NCI-H1092 treated with DMSO at 0.1 percent for 48 hours (cell line): ENCODE results near the gene CILP.

Experiments
- DNase-seq: peaks from one replicate; lab custom pipeline; 2025; lab: John Stamatoyannopoulos, UW

CILP gene

DNA sequence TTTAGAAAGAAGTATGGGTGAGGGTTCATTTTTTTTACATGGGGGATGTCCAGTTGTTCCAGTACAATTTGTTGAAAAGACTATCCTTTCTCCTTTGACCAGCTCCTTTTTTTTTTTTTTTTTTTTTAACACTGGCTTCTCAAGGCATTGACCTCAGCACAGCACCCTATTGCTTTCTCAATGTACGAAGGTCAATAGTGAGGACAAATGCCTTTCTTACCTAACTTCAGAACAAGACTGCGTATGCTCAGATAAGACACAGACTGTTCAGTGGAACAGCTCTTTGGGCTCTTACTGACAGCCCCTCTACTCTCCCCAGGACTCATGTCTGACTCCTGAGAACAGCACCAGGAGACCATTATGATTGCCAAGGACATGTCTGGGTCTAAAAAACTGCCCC is 10.4 kb upstream of the CILP start:
- DNase-seq, result no peak

DNA sequence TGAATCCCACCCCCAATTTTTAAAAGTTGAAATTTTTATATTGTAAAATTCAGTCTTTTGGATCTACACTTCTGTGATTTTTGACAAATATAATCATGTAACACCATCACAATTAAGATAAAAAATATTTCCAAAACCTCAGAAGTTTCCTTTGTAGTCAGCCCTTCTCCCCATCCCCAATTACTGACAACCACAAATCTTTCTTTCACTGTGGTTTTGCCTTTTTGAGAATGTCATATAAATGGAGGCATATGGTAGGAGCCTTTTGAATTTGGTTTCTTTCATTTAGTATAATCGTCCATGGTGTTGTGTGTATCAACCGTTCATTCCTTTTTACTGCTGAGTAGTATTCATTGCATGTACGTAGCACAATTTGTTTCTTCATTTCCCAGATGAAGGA is 7.9 kb upstream of the CILP start:
- no peak for DNase-seq

DNA sequence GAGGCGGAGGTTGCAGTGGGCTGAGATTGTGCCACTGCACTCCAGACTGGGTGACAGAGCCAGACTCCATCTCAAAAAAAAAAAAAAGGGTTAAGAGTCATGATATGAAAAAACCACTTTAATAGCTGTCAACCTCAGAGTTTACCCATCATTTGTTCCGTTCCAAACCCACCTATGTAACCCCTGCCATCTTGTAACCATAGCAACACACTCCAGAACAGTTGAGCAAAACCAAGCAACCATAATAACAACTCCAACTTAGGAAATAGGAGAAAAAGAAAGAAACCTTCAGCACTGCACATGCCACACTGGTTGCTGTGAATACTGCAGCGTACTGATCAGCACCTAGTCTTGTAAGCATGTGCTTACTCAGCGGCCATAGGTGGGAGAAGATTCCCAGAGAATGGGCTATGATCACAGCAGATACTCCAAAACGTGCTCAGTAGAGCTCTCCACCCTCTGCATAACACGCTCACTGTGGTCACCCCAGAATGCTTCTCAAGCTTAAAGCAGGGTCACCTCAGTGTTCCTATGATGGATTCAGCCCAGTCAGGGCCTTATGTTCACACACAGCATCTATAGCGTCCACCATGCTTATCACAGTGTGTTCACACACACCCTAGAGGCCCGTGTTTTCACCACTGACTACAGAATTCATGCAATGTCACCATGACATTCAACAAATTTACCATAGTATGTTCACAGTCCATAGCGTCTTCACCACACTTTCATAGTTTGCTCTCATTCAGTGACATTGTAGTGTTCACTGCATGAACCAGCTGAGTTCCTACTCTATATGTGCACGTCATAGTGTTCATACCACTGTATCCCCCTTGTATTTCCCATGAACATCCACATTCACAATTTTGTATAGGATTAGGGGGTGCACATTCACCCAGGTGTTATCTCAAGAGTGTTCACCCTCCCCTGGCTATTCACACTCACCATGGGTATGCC is 6.5 kb upstream of the CILP start:
- DNase-seq, result no peak

DNA sequence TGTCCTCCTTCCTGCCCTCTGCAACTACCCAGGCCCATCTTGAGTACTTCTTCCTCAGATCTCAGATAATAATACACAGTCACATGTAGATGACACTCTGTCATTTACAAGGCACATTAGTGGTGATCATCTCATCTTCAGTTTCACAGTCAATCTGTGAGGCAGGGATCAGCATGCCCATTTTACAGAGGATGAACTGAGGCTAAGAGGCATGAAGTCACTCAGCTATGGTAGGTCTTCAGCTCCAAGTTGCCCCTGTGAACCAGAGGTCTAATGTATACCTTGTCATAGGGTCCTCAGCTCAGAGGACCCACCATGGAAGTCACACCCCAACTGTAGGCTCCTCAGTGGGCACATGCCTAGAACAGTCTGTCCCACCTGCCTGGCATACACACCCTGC is 4.2 kb upstream of the CILP start:
- DNase-seq, result no peak

DNA sequence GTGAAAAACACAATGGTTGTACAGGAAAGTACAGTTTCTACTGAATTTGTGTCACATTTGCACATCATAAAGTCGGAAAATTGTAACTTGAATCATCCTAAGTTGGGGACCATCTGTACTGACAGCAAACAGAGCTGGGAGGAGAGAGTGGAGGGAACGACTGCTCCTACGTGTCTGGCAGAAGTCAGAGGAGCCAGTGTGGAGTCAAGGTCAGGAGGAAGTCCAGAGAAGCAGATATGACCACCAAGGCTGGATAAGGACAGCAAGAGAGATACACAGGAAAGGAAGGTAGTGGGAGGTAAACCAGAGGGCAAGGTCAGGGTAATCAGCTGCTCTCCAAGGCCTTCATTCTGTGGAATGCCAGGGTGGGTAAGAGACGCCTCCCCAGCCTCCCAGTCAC is 2.7 kb upstream of the CILP start:
- no peak for DNase-seq

DNA sequence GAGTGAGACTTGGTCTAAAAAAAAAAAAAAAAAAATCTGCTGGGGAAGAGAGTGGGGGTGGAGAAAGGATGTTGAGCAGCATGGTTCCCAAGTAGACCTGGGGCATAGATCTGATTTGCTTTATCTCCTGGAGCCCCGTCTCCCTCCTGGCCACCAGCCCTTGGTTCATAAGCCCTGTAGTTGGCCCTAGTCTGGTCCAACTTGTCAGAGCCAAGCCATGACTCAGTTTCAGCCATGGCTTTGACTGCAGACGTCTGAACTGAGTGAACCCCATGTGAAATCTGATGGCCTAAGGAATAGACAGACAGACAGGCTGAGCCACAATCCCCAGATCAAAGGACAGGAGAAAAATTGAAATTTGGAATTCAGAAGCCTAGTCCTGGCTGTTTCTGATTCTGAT is 2.0 kb upstream of the CILP start:
- no peak for DNase-seq

DNA sequence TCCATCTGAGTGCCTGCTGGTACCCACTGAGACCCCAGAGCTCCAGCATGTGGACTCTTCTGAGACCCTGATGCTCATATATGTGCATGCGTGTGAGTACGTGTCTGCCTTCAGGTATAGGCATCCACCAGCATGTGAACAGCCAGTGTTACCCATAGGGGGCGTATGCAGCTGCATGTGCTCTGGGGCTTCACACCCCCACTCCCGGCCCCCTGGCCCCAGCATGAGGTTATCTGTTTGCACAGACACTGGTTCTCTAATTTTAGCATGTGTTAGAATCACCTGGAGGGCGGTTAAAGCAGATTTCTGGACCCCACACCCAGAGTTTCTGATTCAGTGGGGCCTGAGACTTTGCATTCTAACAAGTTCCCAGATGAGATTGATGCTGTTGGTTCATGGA is 824 bp upstream of the CILP start:
- DNase-seq, result no peak

DNA sequence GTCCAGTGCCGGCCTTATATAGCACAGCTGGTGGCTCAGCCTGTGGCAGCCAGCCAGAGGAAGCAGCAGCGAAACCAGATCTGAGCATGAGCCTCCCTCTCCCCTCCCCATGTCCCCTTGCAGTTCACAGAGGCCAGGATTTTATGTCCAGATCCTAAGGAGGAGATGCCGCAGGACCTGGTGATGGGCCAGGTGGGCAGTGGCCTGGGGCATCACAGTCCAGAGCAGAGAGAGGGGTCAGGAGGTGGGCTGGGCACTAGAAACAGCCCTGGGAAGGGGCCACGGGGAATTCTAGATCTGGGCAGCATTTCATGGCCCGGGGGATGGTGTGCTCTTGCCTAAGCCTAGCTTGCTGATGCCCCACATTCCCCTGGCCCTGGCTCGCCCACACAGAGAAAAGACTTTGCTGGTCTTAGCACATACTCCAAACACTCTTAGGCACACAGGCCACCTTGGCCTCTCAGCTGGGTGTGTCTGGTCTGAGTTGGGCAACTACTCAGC is 259 bp upstream of the CILP start:
- peak; percentile 16 for DNase-seq

DNA sequence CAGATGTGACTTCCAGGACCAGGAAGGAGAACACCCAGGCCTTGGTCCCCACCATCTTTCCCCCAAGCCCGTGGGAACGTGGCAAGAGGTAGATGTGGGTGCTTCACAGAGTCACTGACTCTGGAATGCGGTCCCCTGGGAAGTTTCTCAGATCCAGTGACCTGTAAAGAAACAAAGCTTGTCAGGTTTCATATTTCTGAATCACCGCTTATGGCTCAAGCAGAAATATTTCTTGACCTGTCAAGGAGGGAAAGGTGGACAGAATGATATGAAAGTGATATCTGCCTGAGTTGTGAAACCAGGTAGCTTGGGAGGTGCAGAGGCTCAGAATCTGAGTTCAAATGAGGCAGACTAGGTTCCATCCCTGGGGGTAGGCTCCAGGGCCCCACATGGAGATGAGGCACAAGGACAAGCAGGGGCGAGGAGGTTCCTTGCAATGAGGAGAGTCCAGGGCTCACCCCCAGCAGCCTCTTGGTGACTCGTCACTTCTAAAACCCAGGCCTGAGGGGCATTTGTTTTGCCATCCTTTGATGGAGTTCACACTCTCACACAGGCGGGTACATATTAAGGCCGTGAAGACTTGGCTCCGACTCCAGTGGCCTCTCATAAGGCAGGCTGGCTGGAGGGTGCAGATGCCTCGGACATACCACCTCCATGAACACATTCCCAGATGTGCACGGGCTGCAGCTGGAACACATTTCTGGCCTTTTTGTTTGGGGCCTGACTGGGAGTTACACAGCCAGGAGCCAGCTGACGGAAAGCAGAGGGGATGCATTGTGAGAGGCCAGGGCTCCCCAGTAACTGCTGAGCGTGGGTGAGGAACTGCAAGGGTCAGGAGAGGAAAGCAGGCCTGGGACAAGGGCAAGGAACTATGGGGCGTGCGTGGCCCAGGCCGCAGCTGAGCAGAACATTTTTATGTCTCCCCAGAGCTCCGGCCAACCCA is 1.3 kb downstream of the CILP start:
- no peak for DNase-seq

DNA sequence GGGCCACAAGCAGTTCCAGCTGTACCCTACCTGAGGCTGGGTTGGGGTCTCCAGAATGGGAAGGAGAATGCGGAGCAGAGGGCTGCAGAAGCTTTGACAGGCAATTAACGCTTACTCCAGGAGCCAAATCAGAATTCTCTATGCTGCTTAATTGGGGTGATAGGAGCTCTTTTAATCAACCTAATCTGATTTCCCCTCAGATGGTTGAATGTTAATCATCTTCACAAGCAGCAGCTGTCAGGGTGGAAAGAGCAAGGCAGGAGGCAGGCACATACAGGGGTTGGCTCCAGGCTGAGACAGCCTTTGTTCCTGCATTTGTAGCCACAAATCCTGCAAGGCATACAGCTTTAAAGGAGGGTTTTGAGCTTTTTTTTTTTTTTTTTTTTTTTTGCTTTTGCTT is 2.6 kb downstream of the CILP start:
- no peak for DNase-seq

DNA sequence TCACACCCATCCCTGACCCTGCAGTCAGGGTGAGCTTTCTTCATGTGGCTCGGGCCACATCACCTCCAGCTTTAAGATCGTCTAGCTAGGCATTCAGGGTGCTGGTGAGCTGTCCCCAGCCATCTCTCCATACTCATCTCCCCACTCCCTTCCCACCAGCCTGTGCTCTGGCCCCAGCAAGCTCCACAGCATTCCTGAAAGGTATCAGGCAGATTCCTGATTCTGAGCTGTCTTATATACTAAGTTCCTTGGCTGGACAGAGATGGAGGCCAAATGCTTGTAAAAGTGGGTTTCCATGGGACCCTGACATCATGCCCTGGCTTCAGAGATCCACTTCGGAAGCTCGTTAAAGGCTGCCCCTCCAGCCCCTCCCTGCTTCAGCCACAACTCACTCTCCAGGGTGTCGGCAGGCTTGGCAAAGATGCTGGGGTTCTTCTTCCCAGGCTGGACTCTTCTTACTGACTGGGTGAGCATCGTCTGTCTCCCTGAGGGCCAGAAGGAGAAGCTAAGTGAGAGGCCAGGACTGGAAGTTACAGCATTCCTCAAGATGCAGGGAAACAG is 3.9 kb downstream of the CILP start:
- DNase-seq, result no peak

DNA sequence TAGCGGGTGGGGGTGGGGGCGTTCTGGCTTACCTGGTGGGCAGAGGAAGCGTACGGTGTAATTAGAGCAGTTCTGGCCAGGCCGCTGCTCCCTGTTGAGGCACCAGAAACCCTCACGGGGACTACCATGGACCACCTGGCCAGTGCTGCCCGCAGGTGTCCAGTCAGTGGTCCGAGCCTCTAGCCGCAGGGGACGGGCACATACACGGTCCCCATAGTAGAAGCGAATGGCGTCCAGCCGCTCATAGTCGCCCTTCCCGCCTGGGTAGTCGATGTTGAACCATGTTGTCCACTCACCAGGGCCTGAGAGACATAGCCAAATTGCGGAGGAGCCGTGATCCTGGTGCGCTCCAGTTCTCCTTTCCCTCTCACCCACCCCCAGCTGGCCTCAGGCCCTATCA is 4.5 kb downstream of the CILP start:
- DNase-seq, result no peak

DNA sequence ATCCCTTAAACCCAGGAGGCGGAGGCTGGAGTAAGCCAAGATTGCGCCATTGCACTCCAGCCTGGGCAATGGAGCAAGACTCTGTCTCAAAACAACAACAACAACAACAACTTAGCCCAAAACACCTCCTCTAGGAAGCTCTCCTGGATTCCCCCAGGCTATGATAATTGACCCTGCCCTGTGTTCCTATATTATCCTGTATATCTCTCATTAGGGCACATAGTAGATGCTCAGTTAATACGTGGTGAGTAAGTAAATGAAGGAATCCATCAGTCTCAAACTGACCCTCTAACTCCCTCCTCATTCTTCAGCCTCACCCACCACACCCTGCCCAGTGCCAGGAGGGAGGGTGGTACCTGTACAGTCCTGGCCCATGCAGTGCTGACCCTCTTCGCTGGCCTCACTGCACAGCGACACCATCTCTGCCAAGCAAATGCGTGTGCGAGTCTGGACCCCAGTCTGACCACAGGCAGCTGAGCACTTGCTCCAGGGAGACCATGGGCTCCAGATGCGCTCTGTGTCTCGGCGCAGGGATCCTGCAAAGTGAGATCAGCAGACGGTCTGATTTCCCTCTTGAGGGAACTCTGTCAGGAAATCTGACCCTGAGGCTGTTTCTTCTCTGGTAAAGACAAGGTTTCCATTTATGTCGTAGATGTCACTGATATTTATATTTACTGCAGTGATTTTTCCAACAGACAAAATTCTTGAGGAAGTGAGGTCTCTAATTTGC is 6.2 kb downstream of the CILP start:
- no peak for DNase-seq

DNA sequence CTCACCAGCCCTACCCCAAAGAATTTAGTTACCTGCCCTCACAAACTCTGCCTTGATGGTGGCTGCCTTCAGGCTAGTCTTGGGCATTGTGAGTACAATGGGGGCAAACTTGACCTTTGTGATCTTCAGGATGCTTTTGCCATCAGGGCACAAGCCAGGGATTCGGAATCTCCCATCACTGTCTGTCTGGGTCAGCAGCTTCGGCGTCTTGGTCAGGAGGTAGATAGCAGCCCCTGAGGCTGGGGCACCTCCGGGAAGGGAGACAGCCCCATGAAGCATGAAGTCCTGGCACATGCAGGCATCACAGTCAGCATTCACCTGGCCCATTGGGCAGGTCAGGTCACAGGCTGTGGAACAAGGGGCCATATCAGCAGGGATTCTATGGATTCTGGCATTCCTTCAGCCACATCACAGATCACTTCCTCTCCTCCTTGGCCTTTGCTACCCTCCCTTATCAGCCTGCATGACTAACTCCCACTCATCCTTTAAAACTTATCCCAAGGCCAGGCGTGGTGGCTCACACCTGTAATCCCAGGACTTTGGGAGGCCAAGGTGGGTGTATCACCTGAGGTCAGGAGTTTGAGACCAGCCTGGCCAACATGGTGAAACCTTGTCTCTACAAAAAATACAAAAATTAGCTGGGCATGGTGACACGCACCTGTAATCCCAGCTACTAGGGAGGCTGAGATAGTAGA is 6.9 kb downstream of the CILP start:
- no peak for DNase-seq

DNA sequence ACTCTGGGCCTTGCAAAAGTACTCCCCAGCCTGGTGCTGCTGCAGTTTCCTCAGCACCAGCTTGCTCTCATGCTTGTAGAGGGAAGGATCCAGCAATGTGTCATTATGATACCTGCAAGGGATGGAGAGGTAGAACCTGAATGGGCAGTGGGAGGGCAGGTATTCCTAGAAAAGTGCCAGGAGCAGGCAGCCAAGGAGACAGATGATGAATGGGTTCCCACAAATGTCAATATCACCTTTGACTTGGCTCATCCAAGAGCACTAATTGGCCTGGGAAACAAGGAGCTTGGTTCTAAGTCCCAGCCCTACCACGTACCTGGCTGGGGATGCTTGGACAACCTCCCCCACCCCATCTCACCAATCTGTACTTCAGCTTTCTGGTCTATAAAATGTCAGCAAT is 9.4 kb downstream of the CILP start:
- no peak for DNase-seq

DNA sequence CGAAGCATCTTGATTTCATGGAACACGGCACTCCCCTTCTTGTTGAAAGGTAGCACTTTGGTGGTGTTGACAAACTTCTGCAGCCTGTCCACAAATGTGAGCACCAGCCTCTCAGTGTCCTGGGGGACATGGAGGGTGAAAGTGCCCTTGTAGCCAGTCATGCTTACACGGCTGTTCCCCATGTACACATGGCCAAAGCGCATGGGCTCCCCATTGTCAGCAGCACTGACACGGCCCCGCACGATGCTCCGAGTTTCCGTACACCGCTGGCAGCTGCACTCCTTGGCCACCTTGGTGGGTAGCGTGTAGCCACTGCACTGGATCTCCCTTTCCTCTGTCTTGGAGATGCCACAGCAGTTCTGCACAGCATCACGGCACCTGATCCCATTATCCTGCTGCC is 12.7 kb downstream of the CILP start:
- no peak for DNase-seq

DNA sequence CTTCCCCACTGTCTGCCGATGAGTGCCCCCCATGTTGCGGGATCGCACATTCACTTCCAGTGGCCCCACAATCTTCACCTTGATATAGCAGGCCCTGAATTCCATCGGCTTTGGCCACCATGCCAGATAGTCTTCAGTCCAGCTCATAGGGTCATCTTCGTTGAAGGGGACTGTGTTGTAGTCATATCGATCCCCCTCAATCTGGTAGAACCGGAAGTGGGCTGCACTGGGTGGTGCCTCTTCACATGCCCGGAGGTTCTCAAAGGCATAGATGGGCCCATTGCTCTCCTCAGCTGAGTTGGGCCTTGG is 14.0 kb downstream of the CILP start:
- no peak for DNase-seq

DNA sequence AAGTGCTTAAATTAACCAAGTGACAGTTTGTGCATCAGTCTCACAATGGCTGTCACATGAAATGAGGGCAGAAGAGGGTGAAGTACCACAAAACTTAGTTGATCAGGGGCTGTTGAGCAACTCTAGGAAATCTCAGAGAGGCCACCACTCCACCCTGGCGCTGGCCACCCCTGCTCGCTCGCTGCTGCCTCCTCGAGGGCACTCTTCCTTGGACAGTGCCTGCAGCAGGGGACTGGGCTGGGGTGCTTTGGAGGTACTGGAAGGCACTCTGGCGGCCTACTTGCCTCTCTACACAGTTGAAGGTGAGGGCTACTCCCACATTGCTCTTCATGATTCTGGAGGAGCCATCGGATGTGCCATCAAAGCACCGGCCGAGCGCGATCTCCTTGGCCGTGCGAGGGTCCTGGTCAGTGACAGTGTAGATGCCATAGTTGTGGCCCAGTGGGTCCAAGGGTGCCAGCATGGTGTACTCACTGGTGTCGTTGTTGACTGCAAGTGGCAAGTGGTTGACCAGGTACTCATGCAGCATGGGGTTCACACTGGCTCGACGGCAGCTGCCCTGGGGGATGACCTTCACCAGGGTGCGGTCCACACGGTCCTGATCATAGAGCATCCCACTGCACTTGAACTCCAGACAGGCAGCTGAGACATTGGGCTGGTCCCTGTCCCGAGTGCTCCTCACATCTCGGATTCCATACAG is 14.5 kb downstream of the CILP start:
- DNase-seq, result no peak

DNA sequence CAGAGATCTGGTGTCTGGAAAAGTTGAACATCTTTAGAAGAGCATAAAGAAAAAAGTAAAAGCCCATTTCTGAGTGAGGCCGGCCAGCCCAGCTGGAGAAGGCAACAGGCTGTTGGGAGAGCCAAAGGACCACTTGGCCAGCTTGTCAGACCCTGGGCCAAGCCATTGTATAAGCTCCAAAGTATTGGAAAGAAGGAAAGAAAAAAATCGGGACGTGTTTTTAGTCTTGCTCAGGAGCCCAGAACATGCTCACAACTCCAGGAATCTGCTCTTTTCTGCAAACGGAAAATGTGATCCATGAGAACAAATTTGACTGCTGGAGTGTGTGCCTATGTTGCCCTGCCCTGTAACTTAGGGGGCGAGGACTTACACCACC is 15.7 kb downstream of the CILP start:
- DNase-seq, result no peak

DNA sequence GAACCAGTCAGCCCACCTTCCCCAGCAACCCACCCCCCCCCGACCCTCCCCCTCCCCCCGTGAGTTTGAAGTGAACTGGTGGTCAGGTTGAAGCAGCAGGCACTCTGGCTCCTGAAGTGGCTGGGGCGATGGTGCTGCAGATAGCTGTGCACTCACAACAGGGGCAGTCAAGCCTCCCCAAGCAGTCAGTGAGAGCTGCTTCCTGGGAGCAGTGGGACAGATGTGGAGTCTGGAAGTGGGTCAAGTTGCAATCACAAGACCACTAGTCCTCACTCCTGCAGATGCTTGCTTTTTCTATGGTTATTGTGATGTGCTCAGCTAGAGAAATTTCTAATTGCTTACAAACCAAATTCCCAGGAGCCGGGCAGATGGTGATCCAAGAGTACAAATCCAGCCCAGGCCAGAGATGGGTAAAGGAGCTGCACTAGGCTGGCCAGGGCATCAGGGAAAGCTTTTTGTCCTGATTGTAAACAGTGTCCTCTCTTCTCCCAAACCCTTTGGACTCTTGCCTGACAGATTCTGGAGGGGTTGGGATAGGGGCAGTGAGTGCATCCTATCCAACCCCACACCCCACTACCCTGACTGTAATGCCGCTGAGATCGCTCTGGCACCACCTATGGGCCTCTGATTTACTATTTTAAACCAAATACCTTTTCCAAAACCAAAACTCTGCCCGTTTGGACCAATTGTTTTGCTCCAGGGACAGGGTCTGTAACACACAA is 16.3 kb downstream of the CILP start:
- DNase-seq, result no peak
